ENCODE data around the gene PSMB9. TPM values are rescaled to one million over a fixed set of nuclear protein-coding genes. Genes with fewer than 3 reads are reported as not detected.
"Not testable (repeated sequence)": the region's sequence is repeated elsewhere in the genome, so short reads cannot be mapped to it uniquely, and the experiment has no call there.

PSMB9 gene
- total RNA-seq = 100 to 1,000 TPM in 1 of 3 donors, 10 to 100 TPM in 2; 37.4 to 108 (median 39.0) TPM
- long read RNA-seq, donor 1, transcript PSMB9-207 (6 exons, 782 nt) = major isoform, 19 of 51 reads
- long read RNA-seq, donor 1, partial matches to known transcripts = 25 of 51 reads
- long read RNA-seq, donor 1, other reads (novel, unspliced or antisense) = 7 of 51 reads
- long read RNA-seq, donor 2, transcript PSMB9-207 (6 exons, 782 nt) = major isoform, 38 of 47 reads
- long read RNA-seq, donor 2, partial matches to known transcripts = 3 of 47 reads
- long read RNA-seq, donor 2, other reads (novel, unspliced or antisense) = 6 of 47 reads

- TF ChIP-seq CTCF (IDR thresholded peaks at IDR 0.05) = peak; percentile 87
- Histone ChIP-seq H3K36me3 (ENCODE audit: low read depth) (no peaks in the 10 kb centered on the region), H3K9me3 (no peaks in the 10 kb centered on the region), H3K4me3 (peak within 1 kb of the TSS; percentile 97), H3K4me1 (ENCODE audit: low read depth) (peaks cover 24% of the 10 kb centered on the region)
- DNase-seq = peak; percentile 96 to 98 (median 97)
- intact Hi-C loops (cut with DNase I, micrococcal nuclease) = no loop called here
- peak; percentile 92 for ATAC-seq
Measured at GRCh38 chr6:32853541-32854375, at the start of gene PSMB9, which contains the start of gene TAP1. Gene PSMB9, plus strand, starts transcription at chr6:32854192. Its CDS starts 38 bp downstream, at chr6:32854230. Gene TAP1, minus strand, starts transcription at chr6:32853704. Its CDS starts 68 bp downstream, at chr6:32853636.

- H3K4me3 ChIP-seq; intact Hi-C loops (cut with DNase I, micrococcal nuclease); H3K9me3 ChIP-seq; H3K4me1 ChIP-seq (ENCODE audit: low read depth); ATAC-seq; DNase-seq; H3K36me3 ChIP-seq (ENCODE audit: low read depth): not testable (repeated sequence)
Measured at GRCh38 chr6:32805404-32805803, 48.6 kb upstream of the PSMB9 start.

GRCh38 chr6:32807020-32807580 lies 46.9 kb upstream of the PSMB9 start:
- ATAC-seq (no peak), DNase-seq (no peak)
- intact Hi-C loops (cut with DNase I, micrococcal nuclease) = no loop called here
- no peak for TF ChIP-seq CTCF (IDR thresholded peaks at IDR 0.05)
- no peaks in the 10 kb centered on the region for H3K36me3 ChIP-seq (ENCODE audit: low read depth)
- no peaks in the 10 kb centered on the region for H3K4me1 ChIP-seq (ENCODE audit: low read depth)
- no peaks in the 10 kb centered on the region for H3K9me3 ChIP-seq
- no peak overlapping the region for H3K4me3 ChIP-seq

GRCh38 chr6:32809171-32809570 lies 44.8 kb upstream of the PSMB9 start:
- Histone ChIP-seq H3K9me3 (no peaks in the 10 kb centered on the region), H3K36me3 (ENCODE audit: low read depth) (no peaks in the 10 kb centered on the region), H3K4me1 (ENCODE audit: low read depth) (no peaks in the 10 kb centered on the region), H3K4me3 (no peak overlapping the region)
- DNase-seq (no peak), ATAC-seq (no peak)
- no peak for TF ChIP-seq CTCF (IDR thresholded peaks at IDR 0.05)
- intact Hi-C loops (cut with DNase I, micrococcal nuclease) = no loop called here

GRCh38 chr6:32814145-32814544 lies 39.8 kb upstream of the PSMB9 start:
- TF ChIP-seq CTCF (IDR thresholded peaks at IDR 0.05) = no peak
- DNase-seq (no peak), ATAC-seq (no peak)
- intact Hi-C loops (cut with DNase I, micrococcal nuclease) = no loop called here
- Histone ChIP-seq H3K9me3 (no peaks in the 10 kb centered on the region), H3K4me1 (ENCODE audit: low read depth) (no peaks in the 10 kb centered on the region), H3K36me3 (ENCODE audit: low read depth) (no peaks in the 10 kb centered on the region), H3K4me3 (no peak overlapping the region)

- ATAC-seq = no peak
Measured at GRCh38 chr6:32815115-32815514, 38.9 kb upstream of the PSMB9 start.

More at GRCh38 chr6:32815115-32815514, 38.9 kb upstream of the PSMB9 start:
- Histone ChIP-seq H3K9me3 (no peaks in the 10 kb centered on the region), H3K4me1 (ENCODE audit: low read depth) (no peaks in the 10 kb centered on the region), H3K4me3 (no peak overlapping the region), H3K36me3 (ENCODE audit: low read depth) (no peaks in the 10 kb centered on the region)
- no peak for TF ChIP-seq CTCF (IDR thresholded peaks at IDR 0.05)
- intact Hi-C loops (cut with DNase I, micrococcal nuclease) = no loop called here
- DNase-seq = no peak

Data from mucosa of descending colon (tissue), 3 donors.